HG03280 (cell line): ENCODE measurements around the gene STK17B.
"Not testable (repeated sequence)": the region's sequence is repeated elsewhere in the genome, so short reads cannot be mapped to it uniquely, and the experiment has no call there.

Experiments used
- ATAC-seq: cut with Tn5 transposase; IDR thresholded peaks from one replicate; pipeline ENCODE4 v1.9.1; 2021; ENCODE audit warnings: mild to moderate bottlenecking, moderate library complexity; ENCODE audit not compliant: unreplicated experiment

STK17B gene

DNA sequence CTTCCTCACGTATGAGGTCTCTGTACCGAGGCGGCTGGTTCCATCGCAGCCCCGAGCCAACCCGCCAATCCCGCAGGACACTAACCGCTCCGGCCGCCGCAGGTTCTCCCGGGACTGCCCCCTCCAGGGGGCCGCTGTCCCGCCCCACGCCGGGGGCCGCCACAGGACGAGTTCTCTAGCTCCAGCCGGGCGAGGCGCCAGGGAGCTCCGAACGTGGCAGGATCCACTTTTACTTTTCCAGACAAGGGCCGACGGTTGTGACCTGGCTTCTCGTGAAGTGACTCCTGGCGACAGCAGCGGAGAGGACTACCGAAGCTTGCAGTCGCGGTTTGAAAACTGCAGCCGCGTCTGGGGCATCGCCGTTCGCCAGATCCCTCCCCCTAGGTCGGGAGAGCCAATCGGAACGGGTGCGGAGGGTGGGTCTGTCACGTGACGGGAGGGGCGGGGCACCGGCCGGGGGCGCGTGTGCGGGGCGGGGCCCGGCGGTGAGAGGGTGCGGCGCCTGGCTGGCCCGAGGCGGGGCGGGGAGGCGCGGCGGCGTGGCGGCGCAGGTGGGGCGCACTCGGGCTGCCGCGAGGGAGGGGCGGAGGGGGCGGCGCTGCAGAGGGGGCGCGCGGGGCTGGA lies at the start of gene STK17B:
TSS of gene STK17B (minus strand) at position 331 of the 624 bp plus-strand sequence. CDS start 8,195 bp downstream, outside the sequence.
- ATAC-seq = peak; percentile 49

DNA sequence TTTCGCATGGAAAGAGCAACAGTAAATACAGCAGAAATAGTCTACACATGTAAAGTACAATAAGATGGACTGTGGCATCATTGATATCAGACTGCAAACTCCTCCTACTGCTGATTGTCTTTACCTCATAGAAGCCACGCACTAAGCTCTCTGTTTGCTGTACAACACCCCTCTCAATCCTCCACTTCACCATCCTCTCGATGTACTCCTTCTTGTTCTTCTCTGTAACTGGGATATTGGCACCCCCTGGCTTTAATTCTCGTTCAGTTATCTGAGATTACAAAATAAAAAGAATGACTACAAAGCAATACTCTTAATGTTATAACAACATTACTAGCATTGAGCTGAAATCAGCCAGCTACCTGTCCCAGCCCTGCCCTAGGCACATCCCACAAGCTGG lies 49.3 kb upstream of the STK17B start:
- ATAC-seq = no peak

DNA sequence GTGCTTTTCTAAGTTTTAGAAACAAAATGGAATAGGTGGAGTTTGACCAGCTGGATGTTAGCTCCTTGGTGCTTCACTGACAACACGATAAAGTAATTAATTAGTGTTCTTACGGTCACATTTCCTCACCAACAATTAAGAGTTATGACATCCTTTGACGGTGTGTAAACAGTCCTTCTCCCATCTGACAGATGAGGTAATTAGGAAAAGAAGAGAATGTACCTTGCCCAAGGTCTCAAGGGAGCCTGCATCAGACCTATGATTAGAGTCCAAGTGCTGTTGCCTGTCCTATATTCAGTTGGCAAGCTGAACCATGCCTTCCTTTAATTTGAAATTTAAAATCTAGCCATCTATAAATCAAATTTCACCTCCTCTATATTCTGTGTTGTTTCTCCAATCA lies 48.3 kb upstream of the STK17B start:
- no peak for ATAC-seq

DNA sequence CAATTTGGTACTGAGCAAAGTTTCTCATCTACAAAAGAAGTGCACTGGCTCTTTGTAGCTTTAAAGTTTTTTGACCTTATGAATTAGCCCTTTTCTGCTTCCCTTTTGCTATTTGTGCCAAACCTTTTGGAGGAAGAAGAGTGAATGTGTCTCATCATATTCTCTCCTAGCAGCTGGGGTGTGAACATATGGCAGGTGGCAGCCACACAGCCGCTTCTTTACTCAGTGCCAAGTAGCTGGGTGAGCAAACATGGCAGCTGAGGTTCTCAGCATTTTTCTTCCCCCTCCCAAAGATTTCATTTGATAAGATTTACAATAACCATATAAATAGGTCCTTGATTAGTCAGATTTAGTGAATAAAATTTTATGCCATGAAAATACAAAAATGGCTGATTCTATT lies 46.7 kb upstream of the STK17B start:
- no peak for ATAC-seq

DNA sequence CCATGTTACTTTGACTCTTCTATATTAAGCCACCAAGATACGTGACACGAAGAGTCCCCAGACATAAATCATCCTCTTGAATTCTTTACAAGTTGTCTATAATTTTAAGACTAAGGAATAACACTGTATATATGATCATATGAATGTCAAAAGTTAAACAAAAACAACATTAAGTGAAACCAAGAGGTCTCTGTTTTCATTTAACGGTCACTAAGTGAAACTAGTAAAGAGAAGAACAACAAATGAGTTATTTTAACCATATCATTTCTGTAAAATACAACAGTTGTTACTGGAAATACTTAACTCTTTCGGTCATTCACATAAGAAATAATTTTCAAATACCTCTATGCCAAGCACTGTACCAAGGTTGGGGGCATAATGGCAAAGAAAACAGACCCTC lies 45.7 kb upstream of the STK17B start:
- ATAC-seq = peak; percentile 45

DNA sequence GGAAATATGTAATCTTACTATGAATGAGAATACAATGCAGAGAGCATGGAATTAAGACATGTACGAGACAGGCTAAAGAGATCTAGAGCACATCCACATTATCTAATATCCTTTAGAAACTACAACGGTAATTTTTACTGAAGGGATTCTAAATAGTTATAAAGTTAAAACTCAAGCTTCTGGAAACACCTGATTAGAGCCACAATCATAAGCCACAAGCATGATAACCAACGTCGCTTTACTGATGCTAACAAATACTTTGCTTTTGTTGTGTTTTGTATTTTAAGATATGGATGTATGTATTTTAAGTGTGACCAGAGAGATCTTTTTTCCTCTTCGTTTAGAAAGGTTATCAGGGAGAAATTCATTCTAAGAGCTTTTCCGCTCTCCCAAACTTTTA lies 44.0 kb upstream of the STK17B start:
- no peak for ATAC-seq

DNA sequence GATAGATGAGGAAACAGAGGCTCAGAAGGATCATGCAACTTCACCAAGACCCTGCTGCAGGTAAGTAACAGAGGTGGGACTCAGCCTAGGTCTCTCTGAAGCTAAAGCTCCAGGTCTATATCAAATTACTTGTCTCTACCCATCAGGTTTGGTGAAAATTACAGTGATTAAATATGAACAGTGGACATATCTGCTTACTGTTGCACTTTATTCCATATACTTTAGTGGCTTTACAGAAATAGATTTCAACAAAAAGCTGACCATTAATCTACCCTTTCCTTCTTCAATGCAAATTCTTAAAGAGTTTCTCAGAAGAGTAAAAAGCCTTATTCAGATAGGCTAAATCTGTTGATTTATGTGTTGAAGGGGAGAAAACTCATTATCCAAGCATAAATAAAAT lies 42.8 kb upstream of the STK17B start:
- no peak for ATAC-seq

DNA sequence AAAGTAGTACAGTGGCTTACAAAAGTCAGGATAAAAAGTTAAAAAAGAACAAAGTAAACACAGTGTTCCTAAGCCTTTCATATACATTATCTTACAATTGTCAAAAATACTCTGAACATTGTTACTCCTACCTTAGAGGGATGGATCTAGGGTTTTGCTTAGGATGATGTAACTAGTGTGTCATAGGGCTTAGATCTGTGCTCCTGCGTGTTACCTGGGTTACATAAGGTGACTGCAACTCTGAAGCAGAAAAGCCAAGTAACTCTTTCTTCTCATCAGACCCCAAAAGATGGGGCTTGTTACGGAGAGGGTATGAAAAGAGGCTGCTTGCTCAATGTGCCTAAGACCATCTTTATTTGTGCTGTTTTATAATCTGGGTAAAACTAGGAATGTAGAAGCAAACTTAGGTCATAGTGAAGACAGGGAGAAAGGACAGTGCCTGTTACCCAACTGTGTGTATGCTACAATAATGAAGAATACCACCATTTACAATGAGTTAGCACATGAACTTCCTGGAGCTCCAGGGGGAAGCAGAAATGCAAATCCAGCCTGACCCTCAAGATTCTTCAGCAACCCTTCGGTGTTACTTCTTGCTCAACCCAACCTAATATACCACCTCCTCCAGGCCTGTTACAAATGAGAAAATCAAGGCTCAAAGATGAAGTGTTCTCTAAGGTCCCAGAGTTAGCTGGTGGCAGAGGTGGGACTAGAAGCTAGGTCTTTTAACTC lies 42.0 kb upstream of the STK17B start:
- no peak for ATAC-seq

DNA sequence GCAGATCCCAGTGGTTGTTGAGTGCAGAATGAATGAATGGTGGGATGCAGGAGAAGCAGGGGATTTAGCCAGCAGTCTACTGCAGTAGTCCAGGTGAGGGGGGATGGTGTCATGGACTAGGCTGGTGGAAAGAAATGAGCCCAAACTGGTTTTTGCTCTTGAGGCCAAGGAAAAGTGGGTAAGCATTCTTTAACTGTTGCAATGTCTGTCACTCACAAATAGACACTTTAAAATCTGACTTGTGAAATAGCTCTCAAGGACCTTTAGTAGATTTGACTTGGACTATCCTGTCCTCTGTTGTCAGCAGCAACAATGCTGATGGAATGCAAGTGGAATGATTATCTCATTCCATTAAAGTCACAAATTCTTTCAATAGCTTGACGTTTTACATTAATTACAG lies 37.5 kb upstream of the STK17B start:
- no peak for ATAC-seq

DNA sequence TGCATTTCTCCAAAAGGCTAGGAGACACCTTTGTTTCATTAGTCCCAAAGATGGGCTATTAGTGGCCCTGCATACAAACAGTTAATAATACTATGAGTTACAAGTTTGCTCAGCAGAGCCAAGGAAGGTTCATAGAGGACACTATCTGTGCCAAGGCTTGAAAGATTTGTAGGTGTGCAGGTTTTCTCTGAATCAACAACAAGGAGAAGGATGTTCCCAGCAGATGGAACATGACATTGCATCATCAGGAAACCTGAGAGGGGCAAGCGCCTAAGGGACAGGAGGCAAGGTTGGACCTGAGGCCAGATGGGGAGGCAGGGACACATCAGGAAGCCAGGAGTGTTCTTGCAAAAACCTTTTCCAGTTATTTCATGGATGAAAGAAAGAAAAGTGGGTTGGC lies 35.4 kb upstream of the STK17B start:
- ATAC-seq = no peak

DNA sequence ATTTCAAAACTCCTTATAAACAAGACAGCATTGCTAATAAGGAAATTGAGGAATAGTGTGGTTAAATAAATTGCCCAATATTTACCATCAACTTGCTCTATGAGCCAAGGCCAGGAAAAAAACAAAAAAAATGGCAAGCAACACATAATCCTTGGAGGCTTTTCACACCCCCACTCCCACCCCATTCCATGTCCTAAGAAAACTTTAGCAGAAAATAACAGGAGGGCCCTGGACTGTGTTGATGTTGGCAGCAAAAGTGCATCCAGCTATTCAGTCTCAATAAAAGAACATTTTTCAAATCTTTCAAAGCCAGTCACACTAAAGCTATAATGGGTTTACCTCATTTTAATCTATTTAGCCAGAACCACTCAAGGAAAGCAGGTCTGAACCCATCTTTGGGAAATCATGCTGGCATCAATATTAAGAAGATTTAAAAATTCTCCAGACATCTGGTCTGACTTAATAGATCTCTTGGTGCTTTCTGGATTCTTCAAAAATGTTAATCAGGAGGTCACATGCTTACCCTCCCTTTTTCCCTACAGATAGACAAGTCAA lies 34.6 kb upstream of the STK17B start:
- ATAC-seq = no peak

DNA sequence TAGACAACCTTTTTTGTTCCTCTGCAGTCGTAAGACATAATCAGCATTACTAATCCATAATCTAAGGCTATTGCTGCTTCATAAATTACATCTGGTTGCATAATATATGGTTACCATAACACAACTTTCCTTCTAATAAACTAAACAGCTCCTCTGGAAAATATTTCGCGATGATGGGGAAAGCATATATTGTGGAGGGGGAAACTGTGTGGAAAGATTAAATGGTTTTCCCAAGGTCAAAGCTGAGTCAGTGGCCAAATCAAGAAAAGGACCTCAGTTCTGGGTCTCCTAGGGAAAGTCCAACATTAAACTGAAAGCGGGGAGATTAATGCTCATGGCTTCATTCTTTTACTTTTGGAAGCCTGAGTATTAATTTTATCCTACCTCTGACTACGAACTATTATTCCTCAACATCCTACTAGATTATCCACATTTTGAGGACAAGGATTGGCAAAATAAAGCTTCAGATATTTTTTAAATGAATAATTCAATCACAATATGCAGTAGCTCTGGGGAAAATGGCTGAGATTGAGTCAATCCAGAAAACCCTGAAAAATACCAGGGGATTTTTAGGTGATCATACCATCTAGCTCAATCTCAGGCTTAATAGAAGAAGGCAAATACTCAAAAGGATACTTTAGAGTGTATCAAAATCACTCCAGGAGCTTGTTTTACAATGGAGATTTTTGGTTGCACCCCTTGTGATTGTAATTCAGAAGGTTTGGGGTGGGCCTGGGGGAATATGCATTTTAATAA lies 33.8 kb upstream of the STK17B start:
- no peak for ATAC-seq

DNA sequence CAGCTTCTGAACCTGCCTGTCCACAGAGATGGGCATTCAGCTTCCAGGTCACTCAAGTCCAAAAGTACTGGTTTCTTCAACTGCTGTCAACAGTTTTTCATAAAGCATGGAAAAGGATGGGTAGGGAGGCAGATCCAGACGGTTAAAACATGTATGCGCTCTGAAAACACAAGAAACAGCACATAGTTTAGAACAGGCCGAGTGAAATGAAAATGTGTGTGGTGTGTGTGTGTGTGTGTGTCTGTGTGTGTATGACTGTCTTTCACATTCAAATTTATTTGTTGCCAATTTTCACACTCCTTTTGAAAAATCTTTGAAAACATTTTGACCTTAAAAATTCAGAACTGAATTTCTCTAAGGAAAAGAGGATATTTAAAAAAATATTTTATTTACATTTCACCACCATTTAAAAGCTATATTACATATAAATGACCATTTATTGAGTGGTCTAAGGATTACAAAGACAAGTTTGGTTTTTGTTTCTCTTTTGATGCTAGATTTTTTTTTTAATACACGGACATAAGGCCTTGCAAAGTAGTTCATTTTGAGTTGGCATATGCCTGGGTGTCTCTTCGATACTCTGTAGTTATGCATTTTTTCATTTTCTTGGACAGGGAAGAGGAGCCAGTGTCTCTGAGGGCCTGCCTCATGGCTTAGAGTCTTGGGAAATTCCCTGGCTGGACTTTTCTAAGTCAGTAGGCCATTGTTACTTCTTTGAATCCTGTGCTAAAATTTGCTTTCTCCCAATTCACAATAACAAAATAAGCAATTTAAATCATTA lies 30.0 kb upstream of the STK17B start:
- ATAC-seq = no peak

DNA sequence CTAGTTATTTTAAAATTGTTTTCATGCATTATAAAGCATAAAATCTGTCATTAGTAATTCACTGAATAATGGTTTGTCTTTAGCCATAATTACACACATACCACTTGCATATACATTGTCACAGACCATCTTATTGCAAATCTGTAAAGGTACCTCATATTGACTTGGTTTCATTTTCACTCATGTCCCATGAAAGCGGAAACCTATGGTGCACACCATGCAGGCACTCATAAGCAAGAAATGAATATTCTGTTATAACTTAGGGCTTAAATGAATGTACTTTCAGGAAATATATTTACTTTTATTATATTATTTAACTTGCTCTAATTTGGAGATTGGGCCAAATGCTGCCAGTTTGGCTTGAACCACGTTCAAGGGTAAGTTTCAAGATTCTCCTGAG lies 29.2 kb upstream of the STK17B start:
- peak; percentile 97 for ATAC-seq

DNA sequence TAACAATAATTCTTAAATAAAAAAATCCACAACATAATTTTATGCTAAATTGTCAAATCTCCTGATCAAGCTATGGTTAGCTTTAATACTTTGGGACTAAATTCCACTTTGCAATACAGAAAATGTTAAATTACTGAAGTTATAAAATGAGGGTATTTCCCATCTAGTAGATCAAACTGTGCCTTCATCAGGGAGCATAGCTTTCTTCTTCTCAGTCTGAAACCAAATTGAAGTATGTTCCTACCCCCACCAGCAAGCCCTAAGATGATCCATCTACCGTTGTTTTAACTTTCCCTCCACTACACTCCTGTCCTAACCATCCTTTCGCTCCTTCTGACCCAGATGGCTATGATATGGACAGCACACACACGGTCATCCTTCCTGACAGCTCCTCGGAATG lies 24.4 kb upstream of the STK17B start:
- no peak for ATAC-seq

DNA sequence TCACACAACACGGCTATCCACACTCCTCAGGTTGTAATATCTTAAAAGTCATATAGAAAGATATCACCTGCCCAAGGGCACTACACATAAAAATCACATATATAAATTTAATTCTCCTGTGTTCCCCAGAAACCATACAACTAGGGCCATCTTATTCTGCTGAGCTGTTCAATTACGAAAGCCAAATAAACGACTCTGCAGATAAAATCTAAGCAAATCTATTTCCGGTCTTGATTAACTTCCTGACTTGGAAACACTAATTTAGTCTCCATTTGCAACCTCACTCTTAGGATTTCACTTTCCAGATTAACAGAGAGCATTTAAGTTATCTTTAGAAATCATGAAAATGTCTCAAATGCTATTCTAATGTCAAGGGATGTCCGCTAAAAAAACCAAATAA lies 23.9 kb upstream of the STK17B start:
- ATAC-seq = no peak

DNA sequence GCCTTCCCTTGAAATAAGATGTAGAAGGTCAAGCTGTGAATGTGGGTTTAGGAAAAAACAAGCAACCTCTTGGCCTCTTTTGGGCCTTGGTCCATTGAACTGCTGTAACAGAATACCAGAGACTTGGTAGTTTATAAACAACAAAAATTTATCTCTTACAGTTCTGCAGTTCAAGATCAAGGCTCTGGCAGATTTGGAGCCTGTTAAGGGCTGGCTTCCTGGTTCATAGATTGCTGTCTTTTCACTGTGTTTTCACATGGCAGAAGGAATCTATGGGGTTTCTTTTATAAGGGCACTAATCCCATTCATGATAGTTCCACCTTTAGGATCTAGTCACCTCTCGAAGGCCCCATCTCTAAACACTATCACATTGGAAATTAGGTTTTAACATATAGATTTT lies 20.2 kb upstream of the STK17B start:
- ATAC-seq = no peak

DNA sequence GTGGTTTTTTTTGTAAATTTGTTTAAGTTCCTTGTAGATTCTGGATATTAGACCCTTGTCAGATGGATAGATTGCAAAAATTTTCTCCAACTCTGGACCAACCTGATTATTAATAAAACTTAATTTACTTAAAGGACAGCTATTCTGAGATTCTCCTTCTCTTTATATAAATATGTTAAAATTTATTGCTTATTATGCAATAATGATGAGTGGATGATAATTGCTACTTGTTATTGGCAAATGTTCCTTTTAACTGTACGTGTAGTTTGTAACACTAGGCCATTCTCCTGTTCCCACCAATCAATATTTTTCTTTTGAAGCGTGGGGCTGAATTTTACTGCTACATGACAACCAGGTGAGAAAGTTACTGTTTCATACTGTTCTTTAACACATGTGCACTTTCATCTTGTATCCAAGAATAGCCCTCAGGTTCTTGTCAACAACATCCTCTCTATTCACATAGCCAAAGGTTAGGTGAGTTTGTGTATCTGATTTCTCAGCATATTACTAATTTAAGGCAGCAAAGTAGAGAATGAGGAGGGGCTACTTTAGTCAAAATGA lies 16.6 kb upstream of the STK17B start:
- ATAC-seq = peak; percentile 66

DNA sequence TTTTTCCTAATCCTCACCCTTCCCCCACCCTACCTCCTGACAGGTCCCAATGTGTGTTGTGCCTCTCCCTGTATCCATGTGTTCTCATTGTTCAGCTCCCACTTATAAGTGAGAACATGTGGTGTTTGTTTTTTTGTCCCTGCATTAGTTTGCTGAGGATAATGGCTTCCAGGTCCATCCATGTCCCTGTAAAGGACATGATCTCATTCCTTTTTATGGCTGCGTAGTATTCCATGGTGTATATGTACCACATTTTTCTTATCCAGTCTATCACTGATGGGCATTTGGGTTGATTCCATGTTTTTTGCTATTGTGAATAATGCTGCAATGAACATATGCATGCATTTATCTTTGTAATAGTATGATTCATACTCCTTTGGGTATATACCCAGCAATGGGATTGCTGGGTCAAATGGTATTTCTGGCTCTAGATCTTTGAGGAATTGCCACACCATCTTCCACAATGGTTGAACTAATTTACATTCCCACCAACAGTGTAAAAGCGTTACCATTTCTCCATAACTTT lies 15.9 kb upstream of the STK17B start:
- ATAC-seq = not testable (repeated sequence)

DNA sequence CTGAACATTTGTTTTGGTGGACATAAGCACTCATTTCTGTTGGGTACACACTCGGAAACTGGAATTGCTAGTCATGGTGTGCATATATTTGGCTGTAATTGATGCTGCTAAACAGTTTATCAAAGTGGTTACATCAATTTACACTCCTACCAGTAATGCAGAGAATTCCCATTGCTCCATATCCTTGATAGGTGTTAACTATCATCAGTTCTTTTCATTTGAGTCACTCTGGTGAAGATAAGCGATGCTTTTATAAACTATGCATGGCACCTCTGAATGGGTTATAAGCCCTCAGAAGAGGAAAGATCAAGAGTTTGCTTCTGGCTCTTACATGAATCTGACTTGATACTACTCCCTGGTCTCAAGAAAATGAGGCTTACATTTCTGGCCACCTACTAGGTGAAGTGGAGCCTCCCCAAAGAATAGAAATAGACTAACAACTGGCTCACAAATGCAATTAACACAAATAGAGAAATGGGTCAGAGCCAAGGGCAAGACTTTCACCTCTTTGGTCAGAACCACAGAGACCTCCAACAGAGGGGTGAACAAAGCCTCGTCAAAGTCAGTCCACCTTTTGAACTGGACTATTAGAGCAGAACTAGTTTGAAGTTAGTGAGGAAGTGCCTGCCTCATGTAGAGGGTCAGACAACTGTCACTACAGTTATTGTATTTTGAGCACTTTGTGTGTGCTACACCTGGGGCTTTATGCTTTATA lies 15.0 kb upstream of the STK17B start:
- ATAC-seq = no peak
